LNCAP (cell line): Measurements from ENCODE around the gene TMEM231.

Source experiments
- TF ChIP-seq, protein P1 (sequence below): fragments of 450-650 bp; IDR thresholded peaks from 2 replicates; pipeline ENCODE4 v1.5.1; 2017; ENCODE audit warnings: mild to moderate bottlenecking

The TMEM231 gene

DNA sequence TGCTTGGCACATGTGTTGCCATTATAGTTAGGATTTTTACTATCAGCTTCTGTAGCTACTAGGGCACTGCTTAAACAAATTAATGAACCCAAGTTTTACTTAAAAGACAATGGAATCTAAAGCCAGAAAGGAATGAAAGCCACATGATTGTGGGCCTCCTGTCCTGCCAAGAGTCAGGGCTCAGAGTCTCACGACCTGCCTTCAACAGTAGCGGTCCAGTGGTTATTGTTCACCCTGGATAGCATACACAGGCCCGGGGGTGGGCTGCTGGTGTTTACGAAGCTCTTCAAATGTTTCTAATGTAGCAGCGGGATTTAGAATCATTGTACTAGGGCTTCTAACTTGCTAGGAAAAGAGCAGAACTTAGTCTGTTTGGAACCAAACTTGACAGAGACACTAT is 17.9 kb upstream of the TMEM231 start:
- TF ChIP-seq, protein P1, sequence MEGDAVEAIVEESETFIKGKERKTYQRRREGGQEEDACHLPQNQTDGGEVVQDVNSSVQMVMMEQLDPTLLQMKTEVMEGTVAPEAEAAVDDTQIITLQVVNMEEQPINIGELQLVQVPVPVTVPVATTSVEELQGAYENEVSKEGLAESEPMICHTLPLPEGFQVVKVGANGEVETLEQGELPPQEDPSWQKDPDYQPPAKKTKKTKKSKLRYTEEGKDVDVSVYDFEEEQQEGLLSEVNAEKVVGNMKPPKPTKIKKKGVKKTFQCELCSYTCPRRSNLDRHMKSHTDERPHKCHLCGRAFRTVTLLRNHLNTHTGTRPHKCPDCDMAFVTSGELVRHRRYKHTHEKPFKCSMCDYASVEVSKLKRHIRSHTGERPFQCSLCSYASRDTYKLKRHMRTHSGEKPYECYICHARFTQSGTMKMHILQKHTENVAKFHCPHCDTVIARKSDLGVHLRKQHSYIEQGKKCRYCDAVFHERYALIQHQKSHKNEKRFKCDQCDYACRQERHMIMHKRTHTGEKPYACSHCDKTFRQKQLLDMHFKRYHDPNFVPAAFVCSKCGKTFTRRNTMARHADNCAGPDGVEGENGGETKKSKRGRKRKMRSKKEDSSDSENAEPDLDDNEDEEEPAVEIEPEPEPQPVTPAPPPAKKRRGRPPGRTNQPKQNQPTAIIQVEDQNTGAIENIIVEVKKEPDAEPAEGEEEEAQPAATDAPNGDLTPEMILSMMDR: no peak

DNA sequence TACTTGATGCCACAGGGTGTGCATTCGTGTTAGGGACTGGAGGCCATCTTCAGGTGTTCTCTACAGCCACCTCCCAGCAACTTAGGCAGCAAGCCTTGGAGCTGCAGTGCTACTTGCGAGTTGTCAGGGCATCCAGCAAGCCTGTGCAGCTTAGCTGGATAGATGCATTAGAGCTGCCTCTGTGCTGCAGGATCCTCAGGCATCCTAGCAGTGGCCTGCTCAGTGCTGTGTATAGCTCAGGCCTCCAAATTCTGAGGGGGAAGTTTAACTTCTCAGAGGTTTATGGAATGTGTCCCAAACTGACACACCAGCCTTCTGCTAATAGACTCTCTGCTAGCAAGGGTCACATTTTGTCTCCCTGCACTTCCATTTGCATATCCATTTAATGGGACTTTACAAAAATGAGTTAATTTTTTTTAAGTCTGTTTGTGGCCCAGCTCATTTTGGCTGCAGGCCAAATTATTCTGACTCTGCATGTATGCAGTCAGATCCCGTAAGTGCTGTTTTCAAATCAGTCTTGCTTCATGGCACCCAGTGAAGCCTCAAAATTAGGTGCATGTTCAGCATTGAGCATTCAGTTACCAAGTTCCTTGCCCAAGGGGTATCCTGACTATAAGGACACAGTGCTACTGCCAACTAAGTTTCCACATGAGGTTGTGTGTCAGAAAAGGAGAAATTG is 17.0 kb upstream of the TMEM231 start:
- TF ChIP-seq, protein P1: no peak

DNA sequence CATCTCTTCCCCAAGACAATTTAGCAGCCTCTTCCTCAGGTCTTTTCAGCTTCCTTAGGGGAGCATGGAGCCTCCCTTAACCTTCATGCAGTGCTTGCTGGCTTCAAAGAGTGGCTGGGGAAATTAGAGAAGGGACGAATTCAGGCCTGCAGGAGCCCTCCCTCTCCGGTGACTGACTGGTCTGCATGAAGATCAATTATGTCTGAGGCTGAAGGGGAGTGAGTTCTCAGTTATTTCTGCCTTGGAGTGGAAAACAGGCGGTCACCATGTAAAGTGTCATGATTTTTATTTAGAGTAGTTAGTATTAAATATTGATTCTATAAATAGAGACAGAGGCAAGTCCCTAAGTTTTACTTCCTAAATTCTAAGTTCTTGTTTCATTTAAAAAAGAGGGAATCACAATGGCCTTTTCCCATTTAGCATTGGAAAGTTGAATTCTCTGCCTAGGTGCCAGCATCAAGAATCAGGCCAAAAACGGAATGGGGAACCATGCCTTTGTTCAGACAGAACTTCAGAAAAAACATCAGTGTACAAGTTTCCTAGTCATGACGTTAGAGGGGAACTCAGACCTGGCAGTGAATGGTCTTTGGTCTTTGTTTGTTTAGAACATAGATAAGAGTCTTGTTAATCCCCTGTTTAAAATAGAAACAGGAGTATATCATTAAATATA is 14.5 kb upstream of the TMEM231 start:
- TF ChIP-seq, protein P1: no peak

DNA sequence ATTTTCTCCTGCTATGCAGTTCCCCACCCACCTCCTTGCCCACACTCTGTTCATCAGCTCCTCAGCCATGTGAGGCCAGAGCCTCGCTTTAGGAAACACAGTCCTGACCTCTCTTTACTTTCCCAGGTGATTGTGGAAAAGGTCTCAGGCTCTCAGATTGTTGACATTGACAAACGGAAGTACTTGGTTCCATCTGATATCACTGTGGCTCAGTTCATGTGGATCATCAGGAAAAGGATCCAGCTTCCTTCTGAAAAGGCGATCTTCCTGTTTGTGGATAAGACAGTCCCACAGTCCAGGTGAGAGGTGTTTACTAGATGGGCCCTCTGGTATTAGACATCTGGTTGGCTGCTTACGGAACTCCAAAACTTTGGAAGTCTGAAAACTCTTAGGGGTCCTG is 11.9 kb upstream of the TMEM231 start:
- TF ChIP-seq, protein P1: no peak

DNA sequence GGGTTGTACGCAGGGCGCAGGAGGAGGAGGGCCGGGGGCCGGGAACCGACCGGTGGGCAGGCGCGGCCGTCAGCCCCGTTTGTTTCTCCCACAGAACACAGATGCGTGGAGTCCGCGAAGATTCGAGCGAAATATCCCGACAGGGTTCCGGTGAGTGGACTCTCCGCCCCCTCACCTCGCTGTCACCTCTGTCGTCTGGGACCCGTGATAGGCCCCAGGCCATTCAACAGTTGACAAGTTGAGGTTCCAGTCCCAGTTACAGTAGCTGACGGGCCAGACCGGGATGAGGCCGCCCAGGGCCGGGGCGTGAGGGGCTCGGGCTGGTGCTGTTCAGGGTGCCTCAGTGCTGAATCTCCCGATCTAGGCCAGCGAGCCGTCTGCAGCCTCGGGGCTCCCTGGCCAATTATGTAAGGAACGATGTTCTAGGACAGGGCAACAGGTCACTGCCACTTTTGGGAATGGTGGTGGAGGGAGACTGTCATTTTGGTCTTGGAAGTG is 10.8 kb upstream of the TMEM231 start:
- TF ChIP-seq, protein P1: no peak

DNA sequence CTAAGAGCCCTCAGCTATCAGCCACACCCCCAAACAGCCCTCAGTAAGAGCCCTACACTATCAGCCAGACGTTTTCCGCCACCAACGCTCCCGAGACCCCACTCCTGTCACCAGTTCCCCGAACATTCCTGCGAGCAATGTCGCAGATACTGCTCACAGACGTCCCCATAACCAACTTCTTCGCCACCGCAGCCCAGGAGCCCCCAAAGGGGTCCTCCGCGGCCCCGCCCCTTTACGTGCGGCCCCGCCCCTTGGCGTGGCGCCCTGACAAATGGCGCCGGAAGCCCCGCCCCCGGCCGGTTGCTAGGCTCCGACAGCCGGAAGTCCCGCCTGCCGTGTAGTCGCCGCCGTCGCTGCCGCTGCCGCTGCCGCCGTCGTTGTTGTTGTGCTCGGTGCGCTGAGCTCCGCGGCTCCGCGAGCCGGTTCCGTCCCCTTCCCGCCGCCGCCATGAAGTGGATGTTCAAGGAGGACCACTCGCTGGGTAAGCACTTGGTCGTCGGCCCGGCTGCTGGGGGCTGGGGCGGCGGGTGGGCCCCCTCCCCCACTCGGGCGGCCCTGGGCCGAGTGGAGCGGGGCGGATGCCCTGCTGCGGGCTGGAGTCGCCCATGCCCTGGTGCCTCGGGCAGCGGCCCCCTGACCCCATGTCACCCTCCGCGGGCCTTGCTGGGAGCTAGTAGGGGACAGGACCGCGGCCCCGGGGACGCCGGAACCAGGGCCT is 10.1 kb upstream of the TMEM231 start, which contains the start of gene GABARAPL2:
GABARAPL2 (plus strand) TSS at position 340 of the 718 bp plus-strand sequence; CDS start at position 448, 108 bp downstream.
- TF ChIP-seq, protein P1: no peak

DNA sequence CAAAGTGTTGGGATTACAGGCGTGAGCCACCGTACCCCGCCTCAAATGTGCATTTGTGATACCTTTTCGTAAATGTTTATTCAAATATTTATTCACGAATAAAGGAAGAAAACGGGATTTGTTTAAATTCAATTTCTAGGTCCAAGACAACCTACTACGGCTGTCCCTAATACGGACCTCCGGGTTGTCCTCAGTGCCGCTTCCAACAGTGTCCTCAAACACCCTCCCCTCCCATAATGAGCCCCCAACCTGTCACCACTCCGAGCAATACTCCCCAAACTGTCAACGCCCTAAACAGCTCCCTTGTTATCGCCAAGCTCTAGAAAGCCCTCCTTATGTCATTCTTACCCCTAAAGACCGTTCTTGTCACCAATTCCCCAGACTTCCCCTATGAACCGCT is 9.6 kb upstream of the TMEM231 start:
- TF ChIP-seq, protein P1: no peak
